ENCODE data around the gene FAM163B. TPM values are rescaled to one million over a fixed set of nuclear protein-coding genes. Genes with fewer than 3 reads are reported as not detected.

Gene FAM163B
- total RNA-seq = not detected
- polyA plus RNA-seq = not detected
- not detected for total RNA-seq

DNA sequence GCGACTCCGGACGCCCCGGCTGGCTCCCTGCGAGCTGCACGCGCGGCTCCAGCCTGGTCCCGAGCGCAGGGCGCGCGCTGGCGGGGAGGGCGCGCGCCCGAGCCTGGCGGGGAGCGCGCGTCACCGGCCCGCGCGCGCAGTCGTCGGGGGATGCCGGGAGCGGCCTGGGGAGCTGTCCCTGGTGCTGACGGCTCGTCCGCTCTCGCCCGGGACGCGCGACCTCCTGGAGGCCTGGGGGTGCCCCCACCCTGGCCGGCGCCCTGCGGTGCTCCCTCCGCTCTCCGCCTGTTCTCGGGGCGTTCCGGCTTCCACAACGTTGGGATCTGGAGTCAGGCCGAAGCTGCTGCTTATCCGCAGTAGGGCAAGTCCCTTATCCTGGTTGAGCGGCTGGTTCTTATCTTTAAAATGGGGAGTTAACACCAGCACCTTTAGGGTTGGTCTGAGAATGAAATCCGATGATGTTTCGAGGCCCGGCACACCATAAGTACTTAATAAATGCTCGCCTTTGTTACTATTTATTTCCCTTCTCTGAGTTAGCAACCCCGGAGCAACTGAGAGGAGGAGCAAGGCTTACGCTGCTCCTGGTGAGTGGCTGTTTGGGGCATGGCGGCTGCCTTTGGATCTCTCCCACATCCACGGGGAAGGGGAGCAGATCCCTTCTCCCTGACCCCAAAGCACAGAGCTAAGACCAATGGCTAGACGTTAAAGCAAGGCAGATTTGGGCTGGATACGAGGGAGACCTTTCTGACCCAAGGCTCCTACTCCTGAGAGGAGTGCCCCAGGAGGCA, at the start of gene FAM163B:
Gene FAM163B, minus strand, starts transcription at position 79 of the 788 bp plus-strand sequence. CDS start 29,166 bp downstream, outside the sequence.
- peaks cover 0 to 4% (median 0%) of the 10 kb centered on the region in 11 donors for H3K9me3 Mint-ChIP-seq
- ChIA-PET CTCF (no interaction called here), POLR2A (no interaction called here)
- no peaks in the 10 kb centered on the region for H3K36me3 Mint-ChIP-seq
- no peaks in the 10 kb centered on the region for H3K36me3 ChIP-seq (ENCODE audit: control insufficient read depth in 2 of 3, insufficient read depth in 3 of 3, low read length in 3 of 3)
- H3K27ac Mint-ChIP-seq = no peak within 1 kb of the TSS
- H3K4me3 Mint-ChIP-seq = peak within 1 kb of the TSS in 5 of 10 donors; percentile 29 to 67 (median 41)
- H3K27me3 ChIP-seq (ENCODE audit: control insufficient read depth in 2 of 2, insufficient read depth in 2 of 2, low read length in 2 of 2) = peaks cover 0 to 12% of the 10 kb centered on the region in 2 donors
- peaks cover 33 to 38% (median 34%) of the 10 kb centered on the region in 5 donors for H3K27me3 Mint-ChIP-seq
- H3K9me3 ChIP-seq (ENCODE audit: control insufficient read depth in 2 of 3, low read length in 3 of 3) = peaks cover 0 to 4% (median 0%) of the 10 kb centered on the region in 3 experiments
- no peak within 1 kb of the TSS for H3K4me3 ChIP-seq (ENCODE audit: low read length)
- no peaks in the 10 kb centered on the region for H3K4me1 ChIP-seq (ENCODE audit: control insufficient read depth in 2 of 2, insufficient read depth in 2 of 2, low read length in 2 of 2)
- ATAC-seq (peak; percentile 84), DNase-seq (peak; percentile 13 to 69 (median 48))
- peaks cover 2 to 9% (median 5%) of the 10 kb centered on the region in 7 donors for H3K4me1 Mint-ChIP-seq
- no peak within 1 kb of the TSS for H3K27ac ChIP-seq (ENCODE audit: low read depth, low read length)
- intact Hi-C loops (cut with micrococcal nuclease) = no loop called here

DNA sequence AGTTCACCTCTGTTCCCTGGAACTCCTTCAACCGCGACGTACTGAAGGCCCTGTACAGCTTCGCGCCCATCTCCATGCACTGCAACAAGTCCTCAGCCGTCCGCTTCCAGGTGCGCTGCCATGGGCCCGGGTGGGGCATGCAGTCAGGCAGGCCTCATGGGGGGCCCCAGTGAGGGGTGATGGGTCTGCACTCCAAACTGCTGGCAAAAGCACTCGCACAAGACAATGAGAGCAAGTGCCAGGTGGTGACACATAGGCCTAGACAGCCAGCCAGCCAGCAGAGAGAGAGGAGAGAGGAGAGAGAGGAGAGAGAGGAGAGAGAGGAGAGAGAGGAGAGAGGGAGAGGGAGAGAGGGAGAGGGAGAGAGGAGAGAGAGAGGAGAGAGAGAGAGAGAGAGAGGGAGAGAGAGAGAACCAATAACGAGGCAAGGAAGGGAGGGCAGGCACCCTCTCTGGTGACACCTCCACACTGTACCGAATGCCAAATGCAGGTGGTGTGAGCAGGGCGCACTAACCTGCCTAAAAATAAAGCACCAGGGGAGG, 48.0 kb upstream of the FAM163B start:
- H3K27me3 Mint-ChIP-seq = peaks cover 0 to 51% (median 0%) of the 10 kb centered on the region in 5 donors
- Histone ChIP-seq H3K4me1 (ENCODE audit: control insufficient read depth in 2 of 2, insufficient read depth in 2 of 2, low read length in 2 of 2) (peaks cover 0 to 42% of the 10 kb centered on the region in 2 donors), H3K27me3 (ENCODE audit: control insufficient read depth in 2 of 2, insufficient read depth in 2 of 2, low read length in 2 of 2) (no peaks in the 10 kb centered on the region), H3K27ac (ENCODE audit: low read depth, low read length) (peak overlapping the region; percentile 56), H3K9me3 (ENCODE audit: control insufficient read depth in 2 of 3, low read length in 3 of 3) (no peaks in the 10 kb centered on the region), H3K4me3 (ENCODE audit: low read length) (peak overlapping the region; percentile 6), H3K36me3 (ENCODE audit: control insufficient read depth in 2 of 3, insufficient read depth in 3 of 3, low read length in 3 of 3) (no peaks in the 10 kb centered on the region)
- DNase-seq (peak in 7 of 9 donors; percentile 14 to 39 (median 32)), ATAC-seq (peak; percentile 51)
- intact Hi-C loops (cut with micrococcal nuclease) = loop anchor here in 1 of 2 donors (5.0 kb wide), 2 partner anchors 45 to 70 kb away; no protein-coding TSS in a partner anchor
- H3K27ac Mint-ChIP-seq = peak overlapping the region in 8 of 9 donors; percentile 56 to 91 (median 84)
- peaks cover 2 to 51% (median 43%) of the 10 kb centered on the region in 7 donors for H3K4me1 Mint-ChIP-seq
- no peaks in the 10 kb centered on the region for H3K36me3 Mint-ChIP-seq
- no peaks in the 10 kb centered on the region for H3K9me3 Mint-ChIP-seq
- CTCF ChIA-PET = interaction anchor here (0.7 to 2.8 kb wide), 7 partner anchors 26 to 173 kb away, joined by 3 to 10 read pairs (median 3); no protein-coding TSS in a partner anchor
- peak overlapping the region; percentile 39 to 90 (median 78) for H3K4me3 Mint-ChIP-seq
- POLR2A ChIA-PET = interaction anchor here (1.0 to 4.9 kb wide), 9 partner anchors 16 to 59 kb away, joined by 3 to 39 read pairs (median 4); no protein-coding TSS in a partner anchor

DNA sequence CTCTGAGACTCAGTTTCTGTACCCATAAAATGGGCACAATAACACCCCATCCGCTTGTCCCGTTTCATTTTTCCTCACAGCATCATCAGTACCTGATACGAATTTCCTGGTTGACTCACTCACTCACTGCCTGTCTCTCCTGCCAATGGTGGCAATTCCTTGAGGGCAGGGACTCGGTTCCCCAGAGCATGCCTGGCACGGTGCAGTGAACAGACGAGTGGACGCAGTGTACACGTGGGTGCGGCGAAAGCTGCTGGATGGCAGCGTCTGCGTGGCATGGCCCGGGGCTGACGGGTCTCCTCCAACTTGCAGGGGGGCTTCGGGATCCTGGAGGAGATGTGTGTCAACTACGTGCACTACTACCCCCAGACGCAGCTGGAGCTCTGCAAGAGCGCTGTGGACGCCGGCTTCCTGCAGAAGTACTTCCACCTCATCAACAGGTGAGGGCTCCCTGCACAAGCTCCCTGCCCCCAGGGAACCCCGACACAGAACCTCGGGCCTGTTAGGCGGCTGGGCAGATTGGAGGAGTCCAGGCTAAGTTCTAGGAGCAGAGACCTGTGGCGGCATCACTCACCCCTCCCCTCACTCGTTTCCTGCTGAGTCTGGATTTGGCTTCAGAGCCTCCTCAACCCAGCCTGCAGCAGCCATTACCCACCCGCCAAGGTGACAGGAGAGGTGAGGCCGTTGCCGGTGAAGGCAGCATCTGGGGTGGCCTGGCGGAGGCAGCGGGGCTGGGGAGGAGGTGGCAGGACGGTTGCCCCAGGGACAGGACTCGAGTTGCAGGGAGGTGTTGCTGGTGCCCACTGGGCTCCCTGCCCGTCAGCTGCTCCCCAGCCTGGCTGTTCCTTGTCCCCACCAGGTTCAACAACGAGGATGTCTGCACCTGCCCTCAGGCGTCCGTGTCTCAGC, 47.3 kb upstream of the FAM163B start:
- peak; percentile 73 for ATAC-seq
- intact Hi-C loops (cut with micrococcal nuclease) = loop anchor here (1.0 to 5.0 kb wide), 8 partner anchors 21 to 123 kb away; no protein-coding TSS in a partner anchor
- H3K4me1 ChIP-seq (ENCODE audit: control insufficient read depth in 2 of 2, insufficient read depth in 2 of 2, low read length in 2 of 2) = peaks cover 0 to 42% of the 10 kb centered on the region in 2 donors
- H3K27ac ChIP-seq (ENCODE audit: low read depth, low read length) = peak overlapping the region; percentile 56
- H3K4me1 Mint-ChIP-seq = peaks cover 2 to 51% (median 43%) of the 10 kb centered on the region in 7 donors
- peak overlapping the region in 8 of 9 donors; percentile 55 to 91 (median 80) for H3K27ac Mint-ChIP-seq
- CTCF ChIA-PET = interaction anchor here (0.6 to 2.4 kb wide), 11 partner anchors 21 to 172 kb away, joined by 3 to 17 read pairs (median 3); no protein-coding TSS in a partner anchor
- H3K4me3 ChIP-seq (ENCODE audit: low read length) = peak overlapping the region; percentile 6
- no peaks in the 10 kb centered on the region for H3K36me3 Mint-ChIP-seq
- peaks cover 0 to 51% (median 0%) of the 10 kb centered on the region in 5 donors for H3K27me3 Mint-ChIP-seq
- H3K9me3 ChIP-seq (ENCODE audit: control insufficient read depth in 2 of 3, low read length in 3 of 3) = no peaks in the 10 kb centered on the region
- peak in 8 of 9 donors; percentile 31 to 77 (median 70) for DNase-seq
- peak overlapping the region in 9 of 10 donors; percentile 68 to 90 (median 79) for H3K4me3 Mint-ChIP-seq
- H3K27me3 ChIP-seq (ENCODE audit: control insufficient read depth in 2 of 2, insufficient read depth in 2 of 2, low read length in 2 of 2) = no peaks in the 10 kb centered on the region
- no peaks in the 10 kb centered on the region for H3K36me3 ChIP-seq (ENCODE audit: control insufficient read depth in 2 of 3, insufficient read depth in 3 of 3, low read length in 3 of 3)
- POLR2A ChIA-PET = interaction anchor here (0.6 to 4.9 kb wide), 8 partner anchors 20 to 513 kb away, joined by 3 to 39 read pairs (median 4); no protein-coding TSS in a partner anchor
- H3K9me3 Mint-ChIP-seq = no peaks in the 10 kb centered on the region

DNA sequence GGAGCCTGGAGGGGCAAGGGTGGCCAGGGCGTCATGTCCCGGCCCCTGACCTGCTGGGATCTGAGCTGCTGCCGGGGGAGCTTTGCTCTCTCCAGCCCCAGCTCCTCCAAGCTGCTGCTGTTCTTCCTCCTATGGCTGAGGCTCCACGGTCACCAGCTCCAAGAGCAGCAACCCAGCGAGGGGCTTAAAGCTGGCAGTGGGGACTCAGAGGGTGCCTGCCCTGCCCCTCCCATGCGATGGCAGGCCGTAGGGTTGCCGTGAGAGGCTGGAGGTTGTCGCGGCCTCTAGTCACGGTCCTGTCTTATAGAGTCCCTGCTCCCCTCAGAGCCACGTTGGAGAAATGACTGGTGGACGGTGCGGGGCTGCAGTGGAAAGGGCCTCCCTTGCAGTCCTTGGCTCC, 46.5 kb upstream of the FAM163B start:
- H3K4me3 Mint-ChIP-seq = peak overlapping the region in 1 of 10 donors; percentile 80
- intact Hi-C loops (cut with micrococcal nuclease) = loop anchor here (1.0 to 5.0 kb wide), 8 partner anchors 22 to 122 kb away; no protein-coding TSS in a partner anchor
- H3K36me3 Mint-ChIP-seq = no peaks in the 10 kb centered on the region
- DNase-seq = no peak
- Histone ChIP-seq H3K4me3 (ENCODE audit: low read length) (no peak overlapping the region), H3K36me3 (ENCODE audit: control insufficient read depth in 2 of 3, insufficient read depth in 3 of 3, low read length in 3 of 3) (no peaks in the 10 kb centered on the region), H3K9me3 (ENCODE audit: control insufficient read depth in 2 of 3, low read length in 3 of 3) (no peaks in the 10 kb centered on the region), H3K27me3 (ENCODE audit: control insufficient read depth in 2 of 2, insufficient read depth in 2 of 2, low read length in 2 of 2) (no peaks in the 10 kb centered on the region), H3K27ac (ENCODE audit: low read depth, low read length) (no peak overlapping the region), H3K4me1 (ENCODE audit: control insufficient read depth in 2 of 2, insufficient read depth in 2 of 2, low read length in 2 of 2) (peaks cover 0 to 42% of the 10 kb centered on the region in 2 donors)
- no peaks in the 10 kb centered on the region for H3K9me3 Mint-ChIP-seq
- ChIA-PET POLR2A (interaction anchor here (0.8 to 4.9 kb wide), 6 partner anchors 21 to 72 kb away, joined by 3 to 39 read pairs (median 6); no protein-coding TSS in a partner anchor), CTCF (interaction anchor here (0.6 to 2.4 kb wide), 9 partner anchors 28 to 94 kb away, joined by 3 to 17 read pairs (median 5); no protein-coding TSS in a partner anchor)
- H3K27me3 Mint-ChIP-seq = peaks cover 0 to 51% (median 0%) of the 10 kb centered on the region in 5 donors
- no peak overlapping the region for H3K27ac Mint-ChIP-seq
- peaks cover 2 to 51% (median 43%) of the 10 kb centered on the region in 7 donors for H3K4me1 Mint-ChIP-seq
- ATAC-seq = no peak

DNA sequence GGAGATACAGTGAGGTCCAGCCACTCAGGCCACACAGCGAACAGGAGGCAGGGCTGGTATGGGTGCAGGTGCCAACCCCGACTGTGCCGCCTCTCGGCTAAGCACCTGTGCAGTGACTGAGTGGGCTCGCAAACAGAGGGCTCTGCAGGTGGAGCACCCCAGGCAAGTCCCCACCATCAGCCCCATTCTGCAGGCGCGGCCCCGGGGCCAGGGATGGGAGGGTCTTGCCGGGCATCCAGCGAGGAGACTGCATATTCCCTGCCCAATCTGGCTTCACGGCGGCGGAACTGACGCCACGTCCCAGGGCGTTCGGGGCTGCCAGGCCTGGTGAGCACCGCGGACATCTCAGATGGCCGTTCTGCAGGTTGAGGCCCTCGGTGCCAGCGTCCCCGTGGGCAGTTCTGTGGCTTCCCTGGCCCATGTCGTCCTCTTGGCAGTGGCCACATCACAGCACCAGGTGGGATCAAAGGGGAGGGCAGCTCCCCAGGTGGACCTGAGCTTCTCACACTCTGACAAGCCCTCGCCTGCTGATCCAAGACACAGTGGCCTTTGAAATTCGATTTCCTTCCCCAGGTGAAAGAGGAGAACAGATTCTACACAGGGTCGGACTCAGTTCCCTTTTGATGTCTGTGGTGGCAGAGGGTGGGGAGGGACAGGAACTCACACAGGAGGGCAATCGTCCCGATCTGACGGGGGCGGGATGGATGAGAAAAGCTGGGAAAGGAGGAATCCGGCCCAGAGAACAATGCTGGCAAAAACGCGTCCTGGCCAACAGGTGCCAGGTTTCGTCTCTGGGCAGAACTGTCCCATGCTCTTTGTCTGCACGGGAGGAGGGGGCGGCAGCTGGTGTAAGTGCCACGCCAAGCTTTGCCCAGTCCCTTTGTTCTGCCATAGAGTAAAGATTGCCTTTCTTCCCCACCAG, 45.8 kb upstream of the FAM163B start:
- Mint-ChIP-seq H3K36me3 (no peaks in the 10 kb centered on the region), H3K9me3 (no peaks in the 10 kb centered on the region), H3K27ac (peak overlapping the region in 4 of 9 donors; percentile 5 to 66 (median 60)), H3K27me3 (peaks cover 0 to 50% (median 0%) of the 10 kb centered on the region in 5 donors), H3K4me1 (peaks cover 2 to 50% (median 43%) of the 10 kb centered on the region in 7 donors), H3K4me3 (peak overlapping the region in 3 of 10 donors; percentile 22 to 63 (median 27))
- Histone ChIP-seq H3K4me3 (ENCODE audit: low read length) (no peak overlapping the region), H3K36me3 (ENCODE audit: control insufficient read depth in 2 of 3, insufficient read depth in 3 of 3, low read length in 3 of 3) (no peaks in the 10 kb centered on the region), H3K4me1 (ENCODE audit: control insufficient read depth in 2 of 2, insufficient read depth in 2 of 2, low read length in 2 of 2) (peaks cover 0 to 42% of the 10 kb centered on the region in 2 donors), H3K27ac (ENCODE audit: low read depth, low read length) (no peak overlapping the region), H3K9me3 (ENCODE audit: control insufficient read depth in 2 of 3, low read length in 3 of 3) (no peaks in the 10 kb centered on the region), H3K27me3 (ENCODE audit: control insufficient read depth in 2 of 2, insufficient read depth in 2 of 2, low read length in 2 of 2) (no peaks in the 10 kb centered on the region)
- CTCF ChIA-PET = interaction anchor here (1.0 to 2.4 kb wide), 4 partner anchors 47 to 71 kb away, joined by 5 to 17 read pairs (median 6); no protein-coding TSS in a partner anchor
- ATAC-seq (no peak), DNase-seq (no peak)
- POLR2A ChIA-PET = interaction anchor here (0.8 to 3.5 kb wide), 4 partner anchors 22 to 73 kb away, joined by 3 to 16 read pairs (median 3); no protein-coding TSS in a partner anchor
- intact Hi-C loops (cut with micrococcal nuclease) = loop anchor here in 1 of 2 donors (5.0 kb wide), 2 partner anchors 47 to 72 kb away; no protein-coding TSS in a partner anchor
